ENCODE data around the gene HDAC4.

Gene HDAC4

GRCh38 chr2:239252393-239252792 lies 148.4 kb downstream of the HDAC4 start:
- DNase-seq (ENCODE audit: low read depth): no peak

GRCh38 chr2:239251971-239252370 lies 148.8 kb downstream of the HDAC4 start:
- no peak for DNase-seq (ENCODE audit: low read depth)

GRCh38 chr2:239250216-239251081 lies 150.4 kb downstream of the HDAC4 start:
- no peak for DNase-seq (ENCODE audit: low read depth)

GRCh38 chr2:239249776-239250175 lies 151.0 kb downstream of the HDAC4 start:
- no peak for DNase-seq (ENCODE audit: low read depth)

- no peak for DNase-seq (ENCODE audit: low read depth)
Measured at GRCh38 chr2:239249048-239249447, 151.8 kb downstream of the HDAC4 start.

- DNase-seq (ENCODE audit: low read depth): no peak
Measured at GRCh38 chr2:239247401-239248245, 153.2 kb downstream of the HDAC4 start.

- no peak for DNase-seq (ENCODE audit: low read depth)
Measured at GRCh38 chr2:239246723-239247122, 154.1 kb downstream of the HDAC4 start.

- no peak for DNase-seq (ENCODE audit: low read depth)
Measured at GRCh38 chr2:239245872-239246721, 154.7 kb downstream of the HDAC4 start.

- no peak for DNase-seq (ENCODE audit: low read depth)
Measured at GRCh38 chr2:239245107-239245506, 155.7 kb downstream of the HDAC4 start.

- no peak for DNase-seq (ENCODE audit: low read depth)
Measured at GRCh38 chr2:239244625-239245024, 156.2 kb downstream of the HDAC4 start.

GRCh38 chr2:239241431-239241960 lies 159.3 kb downstream of the HDAC4 start:
- no peak for DNase-seq (ENCODE audit: low read depth)

GRCh38 chr2:239240414-239240881 lies 160.4 kb downstream of the HDAC4 start:
- DNase-seq (ENCODE audit: low read depth): no peak

- DNase-seq (ENCODE audit: low read depth): no peak
Measured at GRCh38 chr2:239239607-239240413, 161.0 kb downstream of the HDAC4 start.

- no peak for DNase-seq (ENCODE audit: low read depth)
Measured at GRCh38 chr2:239238839-239239606, 161.8 kb downstream of the HDAC4 start.

GRCh38 chr2:239238381-239238780 lies 162.4 kb downstream of the HDAC4 start:
- no peak for DNase-seq (ENCODE audit: low read depth)

- DNase-seq (ENCODE audit: low read depth): no peak
Measured at GRCh38 chr2:239236808-239237205, 164.0 kb downstream of the HDAC4 start.

- DNase-seq (ENCODE audit: low read depth): no peak
Measured at GRCh38 chr2:239236043-239236807, 164.6 kb downstream of the HDAC4 start.

GRCh38 chr2:239235311-239235710 lies 165.5 kb downstream of the HDAC4 start:
- DNase-seq (ENCODE audit: low read depth): no peak
